ENCODE measurements around the gene UGT1A5.
"Not testable (repeated sequence)": the region's sequence is repeated elsewhere in the genome, so short reads cannot be mapped to it uniquely, and the experiment has no call there.

The UGT1A5 gene

DNA sequence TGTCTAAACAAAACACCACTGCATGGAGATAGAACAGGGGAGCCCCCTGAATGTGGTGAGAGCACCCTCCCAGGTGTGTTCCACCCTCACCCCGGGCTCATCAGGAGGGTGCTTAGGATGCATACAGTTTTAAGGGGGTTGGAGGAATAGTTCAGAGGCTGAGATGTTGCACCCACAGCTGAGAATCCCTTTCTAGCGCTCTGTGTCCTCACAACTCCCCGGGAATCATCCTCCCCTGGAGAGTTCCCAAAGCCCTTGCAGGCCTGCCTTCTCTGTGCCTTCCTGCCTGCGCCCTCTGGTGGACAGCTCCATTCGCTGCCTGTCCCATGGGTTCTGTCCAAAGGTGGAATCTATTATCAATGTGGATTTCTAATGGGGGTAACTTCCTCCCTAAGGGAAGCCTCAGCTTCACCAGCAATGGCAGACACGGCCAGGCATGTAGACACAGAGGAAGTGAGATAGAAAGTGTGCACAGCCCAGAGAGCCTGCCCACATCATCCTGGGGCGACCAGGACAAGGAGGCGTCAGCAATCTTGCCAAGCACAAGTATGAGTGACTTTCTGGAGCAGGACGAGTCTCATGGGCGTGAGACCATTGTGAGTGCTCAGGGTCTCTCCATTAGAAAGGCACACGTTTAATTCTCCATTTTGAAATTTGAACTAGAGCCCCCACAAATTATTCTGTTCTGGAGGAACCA lies 1.2 kb upstream of the UGT1A5 start:
- H3K4me3 ChIP-seq (ENCODE audit: low read depth, low read length): no peak overlapping the region
- no peak overlapping the region for H3K27ac ChIP-seq (ENCODE audit: low read depth, low read length)

DNA sequence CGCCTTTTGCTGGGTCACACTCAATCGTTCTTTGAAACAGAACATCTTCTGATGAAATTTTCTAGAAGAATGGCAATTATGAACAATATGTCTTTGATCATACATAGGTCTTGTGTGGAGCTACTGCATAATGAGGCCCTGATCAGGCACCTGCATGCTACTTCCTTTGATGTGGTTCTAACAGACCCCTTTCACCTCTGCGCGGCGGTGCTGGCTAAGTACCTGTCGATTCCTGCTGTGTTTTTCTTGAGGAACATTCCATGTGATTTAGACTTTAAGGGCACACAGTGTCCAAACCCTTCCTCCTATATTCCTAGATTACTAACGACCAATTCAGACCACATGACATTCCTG lies 532 bp downstream of the UGT1A5 start:
- peaks cover 2% of the 10 kb centered on the region for H3K4me1 ChIP-seq (ENCODE audit: control insufficient read depth, insufficient read depth, low read length, unreplicated experiment)
- no peak overlapping the region for H3K4me3 ChIP-seq (ENCODE audit: low read depth, low read length)
- H3K79me2 ChIP-seq (ENCODE audit: control insufficient read depth, insufficient read depth, low read length, unreplicated experiment): no peaks in the 10 kb centered on the region

More for the DNA sequence above, 1.2 kb upstream of the UGT1A5 start:
- Histone ChIP-seq H2AFZ (ENCODE audit: low read length, unreplicated experiment) (no peak overlapping the region), H3K4me1 (ENCODE audit: control insufficient read depth, insufficient read depth, low read length, unreplicated experiment) (peaks cover 10% of the 10 kb centered on the region), H3K79me2 (ENCODE audit: control insufficient read depth, insufficient read depth, low read length, unreplicated experiment) (no peaks in the 10 kb centered on the region), H3K27me3 (ENCODE audit: insufficient read depth, low read length) (peaks cover 7% of the 10 kb centered on the region), H3K36me3 (ENCODE audit: insufficient read depth, low read length) (no peaks in the 10 kb centered on the region)

DNA sequence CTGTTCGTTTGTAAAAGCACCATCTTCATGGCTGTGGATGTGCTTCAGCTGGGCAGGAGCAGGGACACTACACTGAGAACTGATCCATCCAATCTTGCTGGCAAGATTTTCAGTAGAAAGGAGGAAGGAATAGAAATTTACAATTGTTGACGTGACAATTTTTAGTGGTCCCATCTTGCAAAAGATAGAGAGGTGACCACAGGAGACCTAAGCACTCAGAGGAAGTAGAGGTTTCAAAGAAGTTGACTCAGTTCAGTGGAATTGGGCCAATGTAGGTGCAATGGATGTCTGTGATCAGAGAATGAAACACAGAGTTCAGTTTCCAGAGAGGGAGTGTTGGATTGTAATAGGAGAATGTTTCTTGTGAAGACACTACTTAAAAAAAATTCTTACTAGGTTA lies 1.4 kb downstream of the UGT1A5 start:
- Histone ChIP-seq H3K4me3 (ENCODE audit: low read depth, low read length) (no peak overlapping the region), H3K4me1 (ENCODE audit: control insufficient read depth, insufficient read depth, low read length, unreplicated experiment) (no peaks in the 10 kb centered on the region), H3K36me3 (ENCODE audit: insufficient read depth, low read length) (no peaks in the 10 kb centered on the region), H3K27me3 (ENCODE audit: insufficient read depth, low read length) (peaks cover 24% of the 10 kb centered on the region), H3K79me2 (ENCODE audit: control insufficient read depth, insufficient read depth, low read length, unreplicated experiment) (no peaks in the 10 kb centered on the region), H2AFZ (ENCODE audit: low read length, unreplicated experiment) (no peak overlapping the region), H3K27ac (ENCODE audit: low read depth, low read length) (no peak overlapping the region)

More for the DNA sequence above, 532 bp downstream of the UGT1A5 start:
- no peak overlapping the region for H3K27ac ChIP-seq (ENCODE audit: low read depth, low read length)
- H3K27me3 ChIP-seq (ENCODE audit: insufficient read depth, low read length): peaks cover 18% of the 10 kb centered on the region
- no peak overlapping the region for H2AFZ ChIP-seq (ENCODE audit: low read length, unreplicated experiment)
- no peaks in the 10 kb centered on the region for H3K36me3 ChIP-seq (ENCODE audit: insufficient read depth, low read length)

DNA sequence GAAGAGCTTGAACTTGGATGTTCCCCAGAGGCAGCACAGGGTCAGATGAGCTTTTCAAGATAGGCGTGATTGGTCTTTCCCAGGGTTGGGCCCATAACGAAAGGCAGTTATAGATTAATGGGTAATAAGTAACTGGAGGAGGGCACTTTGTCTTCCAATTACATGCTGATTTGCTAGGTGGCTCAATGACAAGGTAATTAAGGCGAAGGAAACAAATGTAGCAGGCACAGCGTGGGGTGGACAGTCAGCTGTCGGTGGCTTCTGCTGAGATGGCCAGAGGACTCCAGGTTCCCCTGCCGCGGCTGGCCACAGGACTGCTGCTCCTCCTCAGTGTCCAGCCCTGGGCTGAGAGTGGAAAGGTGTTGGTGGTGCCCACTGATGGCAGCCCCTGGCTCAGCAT lies 5.8 kb downstream of the UGT1A5 start, which contains the start of gene UGT1A4:
Gene UGT1A4, plus strand, starts transcription at position 185 of the 400 bp plus-strand sequence. Its CDS starts 85 bp downstream, at position 270.
- Histone ChIP-seq H3K4me3 (ENCODE audit: low read depth, low read length) (no peak within 1 kb of the TSS), H2AFZ (ENCODE audit: low read length, unreplicated experiment) (no peak within 1 kb of the TSS), H3K27me3 (ENCODE audit: insufficient read depth, low read length) (peaks cover 35% of the 10 kb centered on the region), H3K27ac (ENCODE audit: low read depth, low read length) (no peak within 1 kb of the TSS), H3K79me2 (ENCODE audit: control insufficient read depth, insufficient read depth, low read length, unreplicated experiment) (no peaks in the 10 kb centered on the region), H3K4me1 (ENCODE audit: control insufficient read depth, insufficient read depth, low read length, unreplicated experiment) (no peaks in the 10 kb centered on the region), H3K36me3 (ENCODE audit: insufficient read depth, low read length) (no peaks in the 10 kb centered on the region)

DNA sequence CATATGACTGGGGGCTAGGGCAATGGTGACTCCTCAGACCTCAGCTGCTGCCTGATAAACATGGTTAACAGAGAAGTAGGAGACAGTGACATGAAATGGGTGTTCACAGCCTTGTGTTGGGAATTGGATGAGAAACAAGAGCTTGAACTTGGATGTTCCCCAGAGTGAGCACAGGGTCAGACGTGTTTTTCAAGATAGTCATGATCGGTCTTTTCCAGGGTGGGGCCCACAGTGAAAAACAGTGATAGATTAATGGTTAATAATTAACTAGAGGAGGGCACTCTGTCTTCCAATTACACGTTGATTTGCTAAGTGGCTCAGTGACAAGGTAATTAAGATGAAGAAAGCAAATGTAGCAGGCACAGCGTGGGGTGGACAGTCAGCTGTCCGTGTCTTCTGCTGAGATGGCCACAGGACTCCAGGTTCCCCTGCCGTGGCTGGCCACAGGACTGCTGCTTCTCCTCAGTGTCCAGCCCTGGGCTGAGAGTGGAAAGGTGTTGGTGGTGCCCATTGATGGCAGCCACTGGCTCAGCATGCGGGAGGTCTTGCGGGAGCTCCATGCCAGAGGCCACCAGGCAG lies 16.1 kb downstream of the UGT1A5 start, which contains the start of gene UGT1A3:
Gene UGT1A3, plus strand, starts transcription at position 320 of the 579 bp plus-strand sequence. Its CDS starts 85 bp downstream, at position 405.
- Histone ChIP-seq H3K4me3 (ENCODE audit: low read depth, low read length) (no peak within 1 kb of the TSS), H3K79me2 (ENCODE audit: control insufficient read depth, insufficient read depth, low read length, unreplicated experiment) (no peaks in the 10 kb centered on the region), H3K36me3 (ENCODE audit: insufficient read depth, low read length) (no peaks in the 10 kb centered on the region), H3K27me3 (ENCODE audit: insufficient read depth, low read length) (peaks cover 20% of the 10 kb centered on the region), H3K27ac (ENCODE audit: low read depth, low read length) (no peak within 1 kb of the TSS), H3K4me1 (ENCODE audit: control insufficient read depth, insufficient read depth, low read length, unreplicated experiment) (no peaks in the 10 kb centered on the region), H2AFZ (ENCODE audit: low read length, unreplicated experiment) (no peak within 1 kb of the TSS)

DNA sequence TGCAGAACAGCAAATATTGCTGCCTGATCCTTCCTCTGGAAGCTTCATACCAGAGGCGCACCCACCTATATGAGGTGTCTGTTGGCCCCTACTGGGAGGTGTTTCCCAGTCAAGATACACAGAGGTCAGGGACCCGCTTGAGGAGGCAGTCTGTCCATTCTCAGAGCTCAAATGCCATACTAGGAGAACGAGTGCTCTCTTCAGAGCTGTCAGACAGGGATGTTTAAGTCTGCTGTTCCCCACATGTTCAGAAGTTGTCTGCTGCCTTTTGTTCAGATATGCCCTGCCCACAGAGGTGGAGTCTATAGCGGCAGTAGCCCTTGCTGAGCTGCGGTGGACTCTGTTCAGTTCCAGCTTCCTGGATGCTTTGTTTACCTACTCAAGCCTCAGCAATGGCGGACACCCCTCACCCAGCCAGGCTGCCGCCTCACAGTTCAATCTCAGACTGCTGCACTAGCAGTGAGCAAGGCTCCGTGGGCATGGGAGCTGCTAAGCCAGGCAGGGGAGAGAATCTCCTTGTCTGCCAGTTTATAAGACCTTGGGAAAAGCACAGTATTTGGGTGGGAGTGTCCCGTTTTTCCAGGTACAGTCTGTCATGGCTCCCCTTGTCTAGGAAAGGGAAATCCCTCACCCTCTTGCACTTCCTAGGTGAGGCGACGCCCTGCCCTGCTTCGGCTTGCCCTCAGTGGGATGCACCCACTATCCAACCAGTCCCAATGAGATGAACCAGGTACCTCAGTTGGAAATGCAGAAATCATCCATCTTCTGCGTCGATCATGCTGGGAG lies 24.4 kb downstream of the UGT1A5 start:
- H3K4me1 ChIP-seq (ENCODE audit: control insufficient read depth, insufficient read depth, low read length, unreplicated experiment); H3K36me3 ChIP-seq (ENCODE audit: insufficient read depth, low read length); H3K4me3 ChIP-seq (ENCODE audit: low read depth, low read length); H3K79me2 ChIP-seq (ENCODE audit: control insufficient read depth, insufficient read depth, low read length, unreplicated experiment); H3K27ac ChIP-seq (ENCODE audit: low read depth, low read length); H2AFZ ChIP-seq (ENCODE audit: low read length, unreplicated experiment): not testable (repeated sequence)
- peaks cover 29% of the 10 kb centered on the region for H3K27me3 ChIP-seq (ENCODE audit: insufficient read depth, low read length)

DNA sequence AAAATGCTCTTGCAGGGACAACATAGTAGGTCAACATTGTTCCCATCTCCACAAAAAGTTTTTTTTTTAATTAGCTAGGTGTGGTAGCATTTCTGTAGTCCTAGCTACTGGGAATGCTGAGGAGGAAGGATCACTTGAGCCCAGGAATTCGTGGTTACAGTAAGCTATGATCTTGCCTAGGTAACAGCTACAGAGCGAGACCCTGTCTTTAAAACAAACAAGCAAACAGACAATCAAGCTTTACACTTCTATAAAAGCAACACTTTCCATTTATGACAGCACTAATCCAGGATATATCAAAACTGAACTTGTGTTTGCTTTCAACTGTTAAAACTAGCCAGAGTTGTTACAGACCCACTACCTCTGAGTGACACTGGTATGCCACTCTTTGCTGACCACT lies 28.2 kb downstream of the UGT1A5 start:
- no peaks in the 10 kb centered on the region for H3K36me3 ChIP-seq (ENCODE audit: insufficient read depth, low read length)
- peaks cover 41% of the 10 kb centered on the region for H3K27me3 ChIP-seq (ENCODE audit: insufficient read depth, low read length)
- no peaks in the 10 kb centered on the region for H3K4me1 ChIP-seq (ENCODE audit: control insufficient read depth, insufficient read depth, low read length, unreplicated experiment)
- H2AFZ ChIP-seq (ENCODE audit: low read length, unreplicated experiment): no peak overlapping the region
- H3K4me3 ChIP-seq (ENCODE audit: low read depth, low read length): no peak overlapping the region
- no peak overlapping the region for H3K27ac ChIP-seq (ENCODE audit: low read depth, low read length)
- H3K79me2 ChIP-seq (ENCODE audit: control insufficient read depth, insufficient read depth, low read length, unreplicated experiment): no peaks in the 10 kb centered on the region

DNA sequence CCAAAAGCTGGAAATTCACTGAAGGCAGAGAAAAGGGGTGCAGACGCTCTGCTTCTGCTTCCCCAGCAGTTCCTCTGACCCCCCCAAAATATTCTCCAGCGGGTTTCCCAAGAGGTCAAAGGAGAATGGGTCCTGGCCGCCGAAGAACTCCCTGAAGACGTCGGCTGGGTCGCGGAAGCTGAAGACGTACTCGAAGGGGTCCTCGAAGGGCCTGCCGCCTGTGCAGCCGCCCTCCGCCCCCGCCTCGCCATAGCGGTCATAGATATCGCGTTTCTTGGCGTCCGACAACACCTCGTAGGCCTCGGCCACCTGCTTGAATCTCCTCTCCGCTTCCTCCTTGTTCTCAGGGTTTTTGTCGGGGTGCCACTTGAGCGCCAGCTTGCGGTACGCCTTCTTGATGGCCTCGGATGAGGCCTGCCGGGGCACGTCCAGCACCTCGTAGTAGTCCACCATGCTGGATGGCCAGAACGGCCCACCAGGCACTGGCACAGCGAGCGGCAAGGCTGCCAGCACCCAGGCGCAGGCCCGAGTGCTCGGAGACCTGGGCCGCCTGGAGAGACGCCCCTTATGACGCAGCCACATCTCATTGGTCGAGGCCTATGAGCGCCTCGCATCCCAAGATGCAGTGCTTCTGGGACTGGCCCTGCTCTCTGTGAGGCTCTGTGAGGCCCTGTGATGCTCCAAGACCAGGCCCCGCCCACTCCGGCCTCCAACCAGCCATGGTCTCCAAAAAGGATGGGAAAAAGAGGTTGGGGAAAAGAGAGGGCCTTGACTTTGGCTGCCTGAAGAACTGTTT lies 31.0 kb downstream of the UGT1A5 start:
- Histone ChIP-seq H3K36me3 (ENCODE audit: insufficient read depth, low read length) (no peaks in the 10 kb centered on the region), H3K79me2 (ENCODE audit: control insufficient read depth, insufficient read depth, low read length, unreplicated experiment) (no peaks in the 10 kb centered on the region), H3K4me1 (ENCODE audit: control insufficient read depth, insufficient read depth, low read length, unreplicated experiment) (no peaks in the 10 kb centered on the region), H3K27me3 (ENCODE audit: insufficient read depth, low read length) (peaks cover 48% of the 10 kb centered on the region), H3K4me3 (ENCODE audit: low read depth, low read length) (no peak overlapping the region), H3K27ac (ENCODE audit: low read depth, low read length) (no peak overlapping the region), H2AFZ (ENCODE audit: low read length, unreplicated experiment) (no peak overlapping the region)

DNA sequence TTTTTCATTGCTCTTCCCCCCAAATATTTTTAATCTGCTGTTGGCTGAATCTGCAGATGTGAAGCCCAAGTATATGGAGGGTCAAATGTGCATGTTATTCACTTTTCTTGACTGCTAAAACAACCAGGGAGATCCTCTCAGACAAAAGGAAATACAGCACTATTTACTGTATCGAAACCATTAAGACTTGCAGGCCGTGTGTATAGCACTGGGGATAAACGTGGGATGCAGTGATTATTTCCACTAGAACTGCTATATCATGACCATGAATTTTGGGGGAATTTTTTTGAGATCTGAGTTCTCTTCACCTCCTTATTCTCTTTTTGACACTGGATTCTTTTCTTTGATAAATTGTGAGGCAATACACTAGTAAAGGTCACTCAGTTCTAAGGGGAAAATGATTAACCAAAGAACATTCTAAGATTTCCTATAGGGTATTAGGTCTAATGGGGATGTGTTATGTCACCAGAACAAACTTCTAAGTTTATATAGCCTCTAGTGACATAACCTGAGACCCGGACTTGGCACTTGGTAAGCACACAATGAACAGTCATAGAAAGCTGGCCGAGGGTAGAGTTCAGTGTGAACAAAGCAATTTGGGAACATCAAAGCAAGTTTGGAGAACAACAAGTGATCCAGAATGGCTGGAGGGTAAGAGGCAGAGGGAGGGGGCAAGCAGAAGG lies 32.5 kb downstream of the UGT1A5 start:
- H3K36me3 ChIP-seq (ENCODE audit: insufficient read depth, low read length): no peaks in the 10 kb centered on the region
- H2AFZ ChIP-seq (ENCODE audit: low read length, unreplicated experiment): no peak overlapping the region
- no peaks in the 10 kb centered on the region for H3K4me1 ChIP-seq (ENCODE audit: control insufficient read depth, insufficient read depth, low read length, unreplicated experiment)
- H3K79me2 ChIP-seq (ENCODE audit: control insufficient read depth, insufficient read depth, low read length, unreplicated experiment): no peaks in the 10 kb centered on the region
- H3K27me3 ChIP-seq (ENCODE audit: insufficient read depth, low read length): peaks cover 57% of the 10 kb centered on the region
- H3K4me3 ChIP-seq (ENCODE audit: low read depth, low read length): no peak overlapping the region
- H3K27ac ChIP-seq (ENCODE audit: low read depth, low read length): no peak overlapping the region

DNA sequence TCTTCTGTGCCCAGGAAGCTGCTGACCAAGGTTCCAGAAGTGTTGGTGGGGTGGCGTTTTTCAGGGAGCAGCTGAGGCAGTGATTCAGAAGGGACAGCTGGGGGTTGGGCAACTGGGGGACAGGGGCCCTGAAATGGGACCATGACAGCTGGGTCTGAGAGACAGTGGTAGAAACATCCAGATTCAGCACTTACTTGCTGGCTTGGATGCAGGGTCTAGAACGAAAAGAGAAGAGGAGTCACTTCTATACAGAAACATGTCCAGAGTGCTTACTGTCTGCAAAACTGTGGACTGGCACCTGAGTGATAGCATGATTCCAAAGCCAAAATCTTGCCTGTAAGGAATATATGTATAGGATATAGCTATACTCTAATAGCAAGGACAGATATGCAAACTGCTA lies 33.1 kb downstream of the UGT1A5 start:
- not testable (repeated sequence) for H3K4me1 ChIP-seq (ENCODE audit: control insufficient read depth, insufficient read depth, low read length, unreplicated experiment); H3K36me3 ChIP-seq (ENCODE audit: insufficient read depth, low read length); H3K79me2 ChIP-seq (ENCODE audit: control insufficient read depth, insufficient read depth, low read length, unreplicated experiment); H2AFZ ChIP-seq (ENCODE audit: low read length, unreplicated experiment); H3K27ac ChIP-seq (ENCODE audit: low read depth, low read length); H3K4me3 ChIP-seq (ENCODE audit: low read depth, low read length)
- peaks cover 51% of the 10 kb centered on the region for H3K27me3 ChIP-seq (ENCODE audit: insufficient read depth, low read length)
